IMR-90 (cell line): ENCODE results near the gene PDF. TPM values are rescaled to one million over a fixed set of nuclear protein-coding genes. Genes with fewer than 3 reads are reported as not detected.
A peak's percentile ranks its signal among the peaks of the same experiment; 100 is the strongest.

Experiments used
- ATAC-seq: fragments of 200-7000 bp; cut with Tn5 transposase; 2 replicates; pipeline ENCODE4 v1.9.1; 2020; ENCODE audit warnings: low read depth, mild to moderate bottlenecking, moderate library complexity
- BruUV-seq: library from RNA; stranded (reverse); fragments of 400-500 nt; replicated peaks from 2 replicates; lab custom pipeline; 2021; lab: Mats Ljungman, UMichigan
- CTCF ChIA-PET: fragments of 300-600 bp; formaldehyde crosslinking; extraction: SDS; loops from one replicate; lab custom pipeline; 2021; ENCODE audit warnings: antibody characterized with exemption; lab: Yijun Ruan, JAX
- POLR2A ChIA-PET: fragments of 300-600 bp; sonication (Branson Sonifier 250); formaldehyde crosslinking; loops from one replicate; lab custom pipeline; 2022; ENCODE audit warnings: antibody characterized with exemption; ENCODE audit not compliant: unreplicated experiment; lab: Charles Lee
- DNase-seq: peaks from one replicate; pipeline ENCODE4 v3.0.0; 2013
- H2AFZ ChIP-seq: replicated peaks from 2 replicates; pipeline ENCODE3; 2013; ENCODE audit warnings: low read length, mild to moderate bottlenecking; ENCODE audit not compliant: poor library complexity
- H2AK5ac ChIP-seq: 2 replicates; pipeline ENCODE4 v1.6.1; 2013; ENCODE audit warnings: low read depth, low read length, inconsistent platforms
- H2AK9ac ChIP-seq: replicated peaks from 2 replicates; pipeline ENCODE3; 2013; ENCODE audit warnings: mild to moderate bottlenecking, low read depth, low read length, moderate library complexity; ENCODE audit not compliant: poor library complexity
- H2BK120ac ChIP-seq: 2 replicates; pipeline ENCODE4 v1.6.1; 2013; ENCODE audit warnings: low read depth, low read length, inconsistent platforms
- H2BK15ac ChIP-seq: 3 replicates; pipeline ENCODE4 v1.6.1; 2013; ENCODE audit warnings: low read depth, low read length, inconsistent platforms
- H2BK20ac ChIP-seq: 2 replicates; pipeline ENCODE4 v1.6.1; 2013; ENCODE audit warnings: low read depth, mild to moderate bottlenecking, inconsistent platforms, low read length, moderate library complexity
- H2BK5ac ChIP-seq: 2 replicates; pipeline ENCODE4 v1.6.1; 2013; ENCODE audit warnings: mild to moderate bottlenecking, low read depth, low read length, inconsistent platforms; ENCODE audit not compliant: poor library complexity, severe bottlenecking
- H3K14ac ChIP-seq: replicated peaks from 2 replicates; pipeline ENCODE4 v1.6.1; 2013; ENCODE audit warnings: low read depth, low read length, inconsistent platforms
- H3K18ac ChIP-seq: 2 replicates; pipeline ENCODE4 v1.6.1; 2013; ENCODE audit warnings: low read depth, low read length, control low read depth
- H3K23ac ChIP-seq: 2 replicates; pipeline ENCODE4 v1.6.1; 2013; ENCODE audit warnings: low read depth, low read length, inconsistent platforms
- H3K27ac ChIP-seq: 2 replicates; pipeline ENCODE4 v1.5.1; 2013; ENCODE audit warnings: mild to moderate bottlenecking, control low read depth, low read length; ENCODE audit not compliant: insufficient read depth
- H3K27me3 ChIP-seq: 2 replicates; pipeline ENCODE4 v1.6.1; 2013; ENCODE audit warnings: low read length; ENCODE audit not compliant: control insufficient read depth, insufficient read depth
- H3K36me3 ChIP-seq: 2 replicates; pipeline ENCODE4 v1.6.1; 2013; ENCODE audit warnings: low read length, mixed read lengths; ENCODE audit not compliant: control insufficient read depth, insufficient read depth
- H3K4ac ChIP-seq: 2 replicates; pipeline ENCODE4 v1.6.1; 2013; ENCODE audit warnings: low read depth, low read length, inconsistent platforms
- H3K4me1 ChIP-seq: 2 replicates; pipeline ENCODE4 v1.6.1; 2013; ENCODE audit warnings: low read length, mixed read lengths; ENCODE audit not compliant: control insufficient read depth, insufficient read depth
- H3K4me2 ChIP-seq: 2 replicates; pipeline ENCODE4 v1.6.1; 2013; ENCODE audit warnings: low read depth, mild to moderate bottlenecking, control low read depth, low read length, moderate library complexity
- H3K4me3 ChIP-seq: 2 replicates; pipeline ENCODE4 v1.5.1; 2013; ENCODE audit warnings: low read depth, mild to moderate bottlenecking, control low read depth, low read length, moderate library complexity; ENCODE audit not compliant: insufficient read depth
- H3K56ac ChIP-seq: 2 replicates; pipeline ENCODE4 v1.6.1; 2013; ENCODE audit warnings: low read length, inconsistent platforms; ENCODE audit not compliant: insufficient read depth; ENCODE audit errors: extremely low read depth
- H3K79me1 ChIP-seq, 2 experiments: 2 replicates each; pipeline ENCODE4 v1.6.1; 2013; ENCODE audit warnings: low read length in 2 of 2, inconsistent platforms in 1 of 2, low read depth in 1 of 2
- H3K9ac ChIP-seq: 2 replicates; pipeline ENCODE4 v1.6.1; 2013; ENCODE audit warnings: low read depth, low read length, control low read depth
- H3K9me1 ChIP-seq: 2 replicates; pipeline ENCODE4 v1.6.1; 2013; ENCODE audit warnings: low read length, inconsistent platforms; ENCODE audit not compliant: insufficient read depth
- H3K9me3 ChIP-seq: 2 replicates; pipeline ENCODE4 v1.6.1; 2013; ENCODE audit warnings: low read length; ENCODE audit not compliant: control insufficient read depth, insufficient read depth
- H4K20me1 ChIP-seq: 2 replicates; pipeline ENCODE4 v1.6.1; 2013; ENCODE audit warnings: low read length, inconsistent platforms; ENCODE audit not compliant: insufficient read depth
- H4K5ac ChIP-seq: 2 replicates; pipeline ENCODE4 v1.6.1; 2013; ENCODE audit warnings: mild to moderate bottlenecking, low read depth, low read length, control low read depth
- H4K8ac ChIP-seq, 2 experiments: 2 replicates each; pipeline ENCODE4 v1.6.1; 2013; ENCODE audit warnings: low read depth in 2 of 2, low read length in 2 of 2, control low read depth in 1 of 2, inconsistent platforms in 1 of 2
- H4K91ac ChIP-seq: 2 replicates; pipeline ENCODE4 v1.6.1; 2013; ENCODE audit warnings: low read depth, low read length, inconsistent platforms; ENCODE audit not compliant: insufficient read depth
- BHLHE40 ChIP-seq: fragments of 150-350 bp; IDR thresholded peaks from 2 replicates; pipeline ENCODE4 v1.6.1; 2016; ENCODE audit warnings: mild to moderate bottlenecking, low read depth, low read length
- FOS ChIP-seq: fragments of 150-350 bp; IDR thresholded peaks from 2 replicates; pipeline ENCODE4 v1.6.1; 2016; ENCODE audit warnings: low read depth, low read length
- MAFK ChIP-seq: IDR thresholded peaks from 2 replicates; pipeline ENCODE4 v1.6.1; 2012; ENCODE audit warnings: low read depth, low read length, improper control_type of control experiment
- NFE2L2 ChIP-seq: fragments of 150-350 bp; IDR thresholded peaks from 2 replicates; pipeline ENCODE4 v1.6.1; 2016; ENCODE audit warnings: low read depth, mild to moderate bottlenecking, low read length
- POLR2A ChIP-seq: IDR thresholded peaks from 2 replicates; pipeline ENCODE4 v1.6.1; 2012; ENCODE audit warnings: mild to moderate bottlenecking, low read depth, low read length
- RCOR1 ChIP-seq: IDR thresholded peaks from 2 replicates; pipeline ENCODE4 v1.6.1; 2012; ENCODE audit warnings: mild to moderate bottlenecking, low read length, improper control_type of control experiment; ENCODE audit not compliant: insufficient replicate concordance
- RFX5 ChIP-seq: IDR thresholded peaks from 2 replicates; pipeline ENCODE4 v1.8.0; 2012; ENCODE audit warnings: low read depth, mild to moderate bottlenecking, low read length, moderate library complexity
- SMC3 ChIP-seq: fragments of 150-350 bp; IDR thresholded peaks from 2 replicates; pipeline ENCODE4 v1.6.1; 2016; ENCODE audit warnings: low read depth, mild to moderate bottlenecking, antibody characterized with exemption, low read length, moderate library complexity
- USF2 ChIP-seq: fragments of 150-350 bp; IDR thresholded peaks from 2 replicates; pipeline ENCODE4 v1.6.1; 2017; ENCODE audit warnings: mild to moderate bottlenecking, antibody characterized with exemption, low read length, low read depth
- WGBS, 2 experiments: methylation state at CpG; one replicate each; pipeline versions ENCODE4 v1.1.5 to v1.1.7; 2013; ENCODE audit warnings: missing lambda C conversion rate in 2 of 2; ENCODE audit not compliant: insufficient read length in 1 of 2; ENCODE audit errors: extremely low coverage in 2 of 2; 5-methylcytosine and 5-hydroxymethylcytosine counted together
- dilution Hi-C: fragments of 300-500 bp; cut with HindIII; formaldehyde crosslinking; loops from one replicate; pipeline ENCODE4 v1.14.3; 2018; ENCODE audit warnings: low sequenced_read_pairs; ENCODE audit not compliant: unreplicated experiment
- in situ Hi-C: fragments of 300-500 bp; cut with MboI; formaldehyde crosslinking; loops from 3 replicates; pipeline ENCODE4 v1.14.3; 2019; ENCODE audit warnings: low sequenced_read_pairs, inconsistent platforms, mixed read lengths
- intact Hi-C: fragments of 100-400 bp; cut with micrococcal nuclease; formaldehyde crosslinking; loops from 2 replicates; pipeline ENCODE4 v1.10.0; 2022
- polyA plus RNA-seq, 3 experiments: library from polyadenylated mRNA; depleted of rRNA; stranded (reverse); fragments of >200 nt; gene quantifications; 2 replicates each; pipeline ENCODE4 v1.2.3, GENCODE V29; 2012; ENCODE audit warnings: low replicate concordance in 1 of 3
- total RNA-seq: library from RNA; depleted of rRNA; stranded (reverse); fragments of >200 nt; gene quantifications from 2 replicates; pipeline ENCODE4 v1.2.3, GENCODE V29; 2012
- TF ChIP-seq, protein P1 (sequence below): conservative IDR thresholded peaks from 2 replicates; pipeline ENCODE4 v1.5.1; 2012; ENCODE audit warnings: mild to moderate bottlenecking, low read depth, low read length, improper control_type of control experiment

Gene PDF
- total and polyA plus RNA-seq, 2 of the 4 experiments (the other 2 are of a cell fraction), result 4.5 to 6.4 TPM

GRCh38 chr16:69340095-69340644, 9.8 kb upstream of the PDF start:
- POLR2A ChIA-PET, result no interaction called here

More at GRCh38 chr16:69340095-69340644, 9.8 kb upstream of the PDF start:
- dilution Hi-C loops, result no loop called here
- in situ Hi-C loops, result no loop called here
- Histone ChIP-seq H3K18ac (no peak overlapping the region), H4K20me1 (no peaks in the 10 kb centered on the region), H2AFZ (peak overlapping the region; percentile 98), H2BK20ac (no peak overlapping the region), H3K4me3 (peak overlapping the region; percentile 69), H3K14ac (peak overlapping the region; percentile 77), H4K8ac (peak overlapping the region; percentile 70 to 84), H3K9me1 (no peaks in the 10 kb centered on the region), H3K56ac (peak overlapping the region; percentile 63), H3K4me2 (peak overlapping the region; percentile 95), H4K5ac (peak overlapping the region; percentile 32; the same call in 1 of the 2 replicates), H2AK9ac (peak overlapping the region; percentile 97), H2BK15ac (no peak overlapping the region), H3K27me3 (no peaks in the 10 kb centered on the region), H3K23ac (peak overlapping the region; percentile 91), H3K4ac (peak overlapping the region; percentile 90), H3K9me3 (no peaks in the 10 kb centered on the region), H2AK5ac (peak overlapping the region; percentile 84), H3K79me1 (peaks cover 25 to 52% of the 10 kb centered on the region in 2 experiments), H2BK5ac (peak overlapping the region; percentile 20), H3K4me1 (peaks cover 4% of the 10 kb centered on the region), H2BK120ac (no peak overlapping the region), H3K36me3 (peaks cover 19% of the 10 kb centered on the region), H3K27ac (peak overlapping the region; percentile 65), H3K9ac (peak overlapping the region; percentile 78), H4K91ac (peak overlapping the region; percentile 72)
- peak; percentile 24 for DNase-seq
- BruUV-seq, result TSS peak; percentile 55
- ATAC-seq, result no peak
- TF ChIP-seq POLR2A (no peak), RFX5 (no peak), SMC3 (no peak), FOS (no peak), NFE2L2 (no peak), RCOR1 (no peak), BHLHE40 (no peak), USF2 (no peak), MAFK (no peak)
- TF ChIP-seq, protein P1, sequence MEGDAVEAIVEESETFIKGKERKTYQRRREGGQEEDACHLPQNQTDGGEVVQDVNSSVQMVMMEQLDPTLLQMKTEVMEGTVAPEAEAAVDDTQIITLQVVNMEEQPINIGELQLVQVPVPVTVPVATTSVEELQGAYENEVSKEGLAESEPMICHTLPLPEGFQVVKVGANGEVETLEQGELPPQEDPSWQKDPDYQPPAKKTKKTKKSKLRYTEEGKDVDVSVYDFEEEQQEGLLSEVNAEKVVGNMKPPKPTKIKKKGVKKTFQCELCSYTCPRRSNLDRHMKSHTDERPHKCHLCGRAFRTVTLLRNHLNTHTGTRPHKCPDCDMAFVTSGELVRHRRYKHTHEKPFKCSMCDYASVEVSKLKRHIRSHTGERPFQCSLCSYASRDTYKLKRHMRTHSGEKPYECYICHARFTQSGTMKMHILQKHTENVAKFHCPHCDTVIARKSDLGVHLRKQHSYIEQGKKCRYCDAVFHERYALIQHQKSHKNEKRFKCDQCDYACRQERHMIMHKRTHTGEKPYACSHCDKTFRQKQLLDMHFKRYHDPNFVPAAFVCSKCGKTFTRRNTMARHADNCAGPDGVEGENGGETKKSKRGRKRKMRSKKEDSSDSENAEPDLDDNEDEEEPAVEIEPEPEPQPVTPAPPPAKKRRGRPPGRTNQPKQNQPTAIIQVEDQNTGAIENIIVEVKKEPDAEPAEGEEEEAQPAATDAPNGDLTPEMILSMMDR, result no peak
- 3% methylated on average over 5 of the region's 16 CpGs; no CpG with 5 or more reads in 1 of the 2 experiments for WGBS, 2 experiments
- CTCF ChIA-PET, result no interaction called here
- intact Hi-C loops, result no loop called here
